ENCODE measurements around the gene ZNF74.
"Not testable (repeated sequence)": the region's sequence is repeated elsewhere in the genome, so short reads cannot be mapped to it uniquely, and the experiment has no call there.

ZNF74 gene

GRCh38 chr22:20393705-20394476 lies at the start of gene ZNF74:
Gene ZNF74, plus strand, starts transcription at chr22:20394151. Its CDS starts 478 bp downstream, at chr22:20394629.
- peak; percentile 90 for DNase-seq (ENCODE audit: low spot score)

GRCh38 chr22:20346553-20346952 lies 47.4 kb upstream of the ZNF74 start:
- not testable (repeated sequence) for DNase-seq (ENCODE audit: low spot score)

- DNase-seq (ENCODE audit: low spot score) = not testable (repeated sequence)
These were observed 41.4 kb upstream of the ZNF74 start for GRCh38 chr22:20352536-20352935.

GRCh38 chr22:20354238-20354975 lies 39.5 kb upstream of the ZNF74 start:
- DNase-seq (ENCODE audit: low spot score) = no peak

- DNase-seq (ENCODE audit: low spot score) = not testable (repeated sequence)
These were observed 37.9 kb upstream of the ZNF74 start for GRCh38 chr22:20355939-20356636.

- DNase-seq (ENCODE audit: low spot score) = not testable (repeated sequence)
These were observed 37.0 kb upstream of the ZNF74 start for GRCh38 chr22:20356906-20357305.

- DNase-seq (ENCODE audit: low spot score) = not testable (repeated sequence)
These were observed 36.0 kb upstream of the ZNF74 start for GRCh38 chr22:20357967-20358366.

- DNase-seq (ENCODE audit: low spot score) = not testable (repeated sequence)
These were observed 35.3 kb upstream of the ZNF74 start for GRCh38 chr22:20358503-20359239.

GRCh38 chr22:20360261-20360660 lies 33.7 kb upstream of the ZNF74 start:
- DNase-seq (ENCODE audit: low spot score) = not testable (repeated sequence)

GRCh38 chr22:20360866-20361751 lies 32.8 kb upstream of the ZNF74 start:
- not testable (repeated sequence) for DNase-seq (ENCODE audit: low spot score)

GRCh38 chr22:20361752-20362229 lies 32.2 kb upstream of the ZNF74 start:
- not testable (repeated sequence) for DNase-seq (ENCODE audit: low spot score)

- DNase-seq (ENCODE audit: low spot score) = not testable (repeated sequence)
These were observed 31.5 kb upstream of the ZNF74 start for GRCh38 chr22:20362403-20362802.

- not testable (repeated sequence) for DNase-seq (ENCODE audit: low spot score)
These were observed 29.4 kb upstream of the ZNF74 start for GRCh38 chr22:20364335-20365260.

GRCh38 chr22:20366841-20367240 lies 27.1 kb upstream of the ZNF74 start:
- DNase-seq (ENCODE audit: low spot score) = not testable (repeated sequence)

- DNase-seq (ENCODE audit: low spot score) = not testable (repeated sequence)
These were observed 25.1 kb upstream of the ZNF74 start for GRCh38 chr22:20368875-20369274.

- not testable (repeated sequence) for DNase-seq (ENCODE audit: low spot score)
These were observed 22.3 kb upstream of the ZNF74 start for GRCh38 chr22:20371687-20372086.

GRCh38 chr22:20372406-20372854 lies 21.5 kb upstream of the ZNF74 start:
- DNase-seq (ENCODE audit: low spot score) = not testable (repeated sequence)

- not testable (repeated sequence) for DNase-seq (ENCODE audit: low spot score)
These were observed 20.7 kb upstream of the ZNF74 start for GRCh38 chr22:20373195-20373706.

GRCh38 chr22:20374130-20374529 lies 19.8 kb upstream of the ZNF74 start:
- not testable (repeated sequence) for DNase-seq (ENCODE audit: low spot score)
